PC-9 (cell line): ENCODE data around the gene RXFP3.
"Not testable (repeated sequence)": the region's sequence is repeated elsewhere in the genome, so short reads cannot be mapped to it uniquely, and the experiment has no call there.

Experiments
- CTCF ChIP-seq: fragments of 200-600 bp; sonication (generic); conservative IDR thresholded peaks from 2 replicates; pipeline ENCODE4 v1.6.1; 2017; ENCODE audit warnings: mixed run types, antibody characterized with exemption, mild to moderate bottlenecking, moderate library complexity
- EZH2 ChIP-seq: fragments of 200-600 bp; sonication (generic); IDR thresholded peaks from 2 replicates; pipeline ENCODE4 v1.8.0; 2017; ENCODE audit warnings: antibody characterized with exemption, low read depth

GRCh38 chr5:33914844-33915243, 21.3 kb upstream of the RXFP3 start:
- TF ChIP-seq CTCF, EZH2: not testable (repeated sequence)
